LNCAP (cell line): Measurements from ENCODE around the gene POMGNT2.

Experiments
- CTCF ChIP-seq: fragments of 450-650 bp; IDR thresholded peaks from 2 replicates; pipeline ENCODE4 v1.5.1; 2017; ENCODE audit warnings: mild to moderate bottlenecking

The POMGNT2 gene

DNA sequence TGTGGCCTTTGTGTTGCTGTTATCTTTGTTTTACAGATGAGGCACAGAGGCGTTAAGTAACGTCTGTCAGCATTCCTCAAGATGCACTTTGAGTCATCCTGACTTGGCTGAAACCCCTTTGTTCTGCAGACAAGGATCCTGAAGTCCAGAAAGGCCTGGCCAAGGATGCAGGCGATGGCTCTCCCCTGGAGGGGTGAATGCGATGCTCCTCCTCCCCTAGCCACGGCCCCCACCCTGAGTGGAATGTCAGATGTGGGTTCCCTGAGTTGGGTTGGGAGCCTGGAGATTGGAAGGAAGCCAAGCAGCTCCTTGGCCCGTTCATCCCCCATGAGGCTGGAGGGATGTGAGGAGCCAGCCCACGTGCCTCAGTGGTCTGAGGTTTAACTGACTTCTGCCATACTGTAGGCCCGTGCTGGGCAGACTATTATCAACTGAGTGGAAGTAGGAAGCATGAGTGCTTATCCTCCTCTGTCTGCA is 43.3 kb downstream of the POMGNT2 start:
- TF ChIP-seq CTCF: no peak

- no peak for TF ChIP-seq CTCF
Observed at GRCh38 chr3:43062040-43062563, 43.8 kb downstream of the POMGNT2 start.

- no peak for TF ChIP-seq CTCF
Observed at GRCh38 chr3:43061101-43061895, 44.6 kb downstream of the POMGNT2 start.

GRCh38 chr3:43059456-43059855 is 46.4 kb downstream of the POMGNT2 start:
- TF ChIP-seq CTCF: no peak

DNA sequence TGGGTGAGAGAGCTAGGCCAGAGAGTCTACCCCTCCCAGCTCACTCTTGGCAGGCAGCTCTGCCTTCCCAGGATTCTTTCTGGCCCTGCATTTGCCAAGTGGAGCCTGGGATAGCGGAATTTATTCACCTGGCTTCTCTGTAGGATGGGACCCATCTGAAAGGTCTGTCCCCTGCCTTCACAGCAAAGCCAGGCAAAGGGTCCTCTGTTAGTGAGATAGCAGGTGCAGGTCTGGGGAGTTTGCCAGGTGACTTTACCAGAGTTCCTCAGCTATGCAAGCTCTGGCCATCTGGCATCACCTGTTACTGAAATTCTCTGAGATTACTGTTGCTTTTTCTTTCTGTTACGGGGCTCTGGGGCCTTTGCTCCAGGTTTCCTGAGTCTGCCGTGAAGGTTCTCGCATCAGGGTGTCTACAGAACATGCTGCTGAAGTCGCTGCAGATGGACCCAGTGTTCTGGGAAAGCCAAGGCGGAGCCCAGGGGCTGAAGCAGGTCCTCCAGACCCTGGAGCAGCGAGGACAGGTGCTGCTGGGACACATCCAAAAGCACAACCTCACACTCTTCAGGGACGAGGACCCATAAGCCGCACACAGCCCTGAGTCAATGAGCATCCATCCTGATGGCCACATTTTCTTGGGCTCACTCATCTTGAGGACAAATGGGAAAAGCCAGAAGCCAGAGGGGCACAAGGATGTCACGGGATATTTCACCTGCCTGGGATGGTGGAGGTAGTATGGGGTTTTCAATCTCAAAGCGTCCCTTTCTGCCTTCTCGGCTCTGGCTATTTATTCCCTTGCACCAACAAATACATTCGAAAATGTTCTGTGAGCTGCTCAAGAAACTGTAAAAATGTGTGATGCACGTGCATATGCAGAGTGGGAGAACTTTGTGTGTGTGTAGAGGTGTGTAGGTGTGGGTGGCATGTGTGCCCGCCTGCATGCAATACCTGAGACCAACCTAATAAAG is 49.8 kb downstream of the POMGNT2 start:
- TF ChIP-seq CTCF: no peak

GRCh38 chr3:43055393-43055792 is 50.5 kb downstream of the POMGNT2 start:
- TF ChIP-seq CTCF: no peak

GRCh38 chr3:43054754-43055153 is 51.1 kb downstream of the POMGNT2 start:
- TF ChIP-seq CTCF: no peak
